SK-N-MC (cell line): ENCODE results near the gene RCOR1.

ENCODE experiments used
- DNase-seq: peaks from one replicate; pipeline ENCODE4 v3.0.0-alpha.2; 2011; ENCODE audit warnings: low read depth, low spot score
- H3K27ac ChIP-seq: fragments of 200-600 bp; sonication (generic); 2 replicates; pipeline ENCODE4 v1.5.1; 2016; ENCODE audit warnings: mixed run types
- H3K36me3 ChIP-seq: fragments of 200-600 bp; sonication (generic); 2 replicates; pipeline ENCODE4 v1.6.1; 2017; ENCODE audit warnings: antibody characterized with exemption, low read length, mixed read lengths; ENCODE audit not compliant: insufficient read depth
- H3K4me3 ChIP-seq: fragments of 200-600 bp; sonication (generic); 2 replicates; pipeline ENCODE4 v1.5.1; 2016
- H3K9ac ChIP-seq: fragments of 200-600 bp; sonication (generic); 2 replicates; pipeline ENCODE4 v1.8.0; 2017; ENCODE audit warnings: mixed run types, mixed read lengths; ENCODE audit not compliant: insufficient read length
- H3K9me3 ChIP-seq: fragments of 200-600 bp; sonication (generic); 2 replicates; pipeline ENCODE4 v1.6.1; 2017; ENCODE audit warnings: low read depth, mild to moderate bottlenecking, antibody characterized with exemption, low read length, moderate library complexity, mixed read lengths
- EZH2 ChIP-seq: fragments of 200-600 bp; sonication (generic); IDR thresholded peaks from one replicate; pipeline ENCODE4 v1.6.1; 2017; ENCODE audit warnings: antibody characterized with exemption
- FOXP2 ChIP-seq: optimal IDR thresholded peaks from 2 replicates; pipeline ENCODE3; 2011; ENCODE audit warnings: mild to moderate bottlenecking, moderate library complexity; ENCODE audit not compliant: insufficient read depth; ENCODE audit errors: extremely low read length, control extremely low read depth
- POLR2AphosphoS5 ChIP-seq: IDR thresholded peaks from 2 replicates; pipeline ENCODE4 v1.6.1; 2012; ENCODE audit warnings: mild to moderate bottlenecking, low read depth, low read length, borderline replicate concordance

RCOR1 gene

GRCh38 chr14:102696332-102696731 is 103.9 kb downstream of the RCOR1 start:
- TF ChIP-seq EZH2 (no peak), FOXP2 (no peak), POLR2AphosphoS5 (no peak)
- H3K9me3 ChIP-seq = peaks cover 3% of the 10 kb centered on the region; the same call in 1 of the 2 replicates
- peak overlapping the region; percentile 89 for H3K27ac ChIP-seq
- H3K4me3 ChIP-seq = peak overlapping the region; percentile 36
- no peak for DNase-seq
- H3K9ac ChIP-seq = peak overlapping the region; percentile 30
- H3K36me3 ChIP-seq = peaks cover 42% of the 10 kb centered on the region

GRCh38 chr14:102696856-102697495 is 104.5 kb downstream of the RCOR1 start:
- Histone ChIP-seq H3K27ac (peak overlapping the region; percentile 89), H3K9ac (peak overlapping the region; percentile 30), H3K36me3 (peaks cover 48% of the 10 kb centered on the region), H3K4me3 (0 out of 2 replicates have a peak overlapping the region, but pooled peaks have one; percentile 21), H3K9me3 (peaks cover 3% of the 10 kb centered on the region; the same call in 1 of the 2 replicates)
- no peak for DNase-seq
- no peak for TF ChIP-seq FOXP2

- Histone ChIP-seq H3K27ac (peak overlapping the region; percentile 89), H3K9ac (no peak overlapping the region), H3K9me3 (peaks cover 3% of the 10 kb centered on the region; the same call in 1 of the 2 replicates), H3K36me3 (peaks cover 53% of the 10 kb centered on the region), H3K4me3 (no peak overlapping the region)
- no peak for TF ChIP-seq POLR2AphosphoS5
- no peak for TF ChIP-seq FOXP2
- no peak for TF ChIP-seq EZH2
- DNase-seq = no peak
Measured at GRCh38 chr14:102697501-102697900, 105.1 kb downstream of the RCOR1 start.

GRCh38 chr14:102699416-102700110 is 107.1 kb downstream of the RCOR1 start:
- peaks cover 74% of the 10 kb centered on the region for H3K36me3 ChIP-seq
- TF ChIP-seq POLR2AphosphoS5 (no peak), FOXP2 (no peak), EZH2 (no peak)
- H3K27ac ChIP-seq = peak overlapping the region; percentile 43
- no peak overlapping the region for H3K9ac ChIP-seq
- no peak overlapping the region for H3K4me3 ChIP-seq
- peaks cover 3% of the 10 kb centered on the region for H3K9me3 ChIP-seq
- DNase-seq = no peak

- Histone ChIP-seq H3K9me3 (no peaks in the 10 kb centered on the region; the same call in 1 of the 2 replicates), H3K9ac (no peak overlapping the region), H3K27ac (peak overlapping the region; percentile 42), H3K36me3 (peaks cover 84% of the 10 kb centered on the region), H3K4me3 (no peak overlapping the region)
- DNase-seq = no peak
- TF ChIP-seq EZH2 (no peak), FOXP2 (no peak), POLR2AphosphoS5 (no peak)
Measured at GRCh38 chr14:102708494-102708893, 116.0 kb downstream of the RCOR1 start.

GRCh38 chr14:102711207-102711606 is 118.8 kb downstream of the RCOR1 start:
- H3K27ac ChIP-seq = peak overlapping the region; percentile 68
- H3K36me3 ChIP-seq = peaks cover 84% of the 10 kb centered on the region
- no peak overlapping the region for H3K4me3 ChIP-seq
- TF ChIP-seq POLR2AphosphoS5 (no peak), FOXP2 (no peak), EZH2 (no peak)
- H3K9me3 ChIP-seq = no peaks in the 10 kb centered on the region
- no peak overlapping the region for H3K9ac ChIP-seq
- DNase-seq = no peak

- TF ChIP-seq EZH2 = no peak
- TF ChIP-seq POLR2AphosphoS5 = no peak
- TF ChIP-seq FOXP2 = no peak
- H3K36me3 ChIP-seq = peaks cover 87% of the 10 kb centered on the region
- no peak overlapping the region for H3K4me3 ChIP-seq
- DNase-seq = no peak
- H3K9ac ChIP-seq = no peak overlapping the region
- peak overlapping the region; percentile 68 for H3K27ac ChIP-seq
- H3K9me3 ChIP-seq = no peaks in the 10 kb centered on the region
Measured at GRCh38 chr14:102711946-102712345, 119.5 kb downstream of the RCOR1 start.

- DNase-seq = no peak
- peak overlapping the region; percentile 33; the same call in 1 of the 2 replicates for H3K27ac ChIP-seq
- no peak overlapping the region for H3K4me3 ChIP-seq
- H3K36me3 ChIP-seq = peaks cover 92% of the 10 kb centered on the region
- H3K9me3 ChIP-seq = no peaks in the 10 kb centered on the region
- no peak for TF ChIP-seq FOXP2
- no peak for TF ChIP-seq POLR2AphosphoS5
- no peak for TF ChIP-seq EZH2
- no peak overlapping the region for H3K9ac ChIP-seq
Measured at GRCh38 chr14:102717276-102717675, 124.8 kb downstream of the RCOR1 start.
